ENCODE data around the gene NUF2.
"Not testable (repeated sequence)": the region's sequence is repeated elsewhere in the genome, so short reads cannot be mapped to it uniquely, and the experiment has no call there.

Gene NUF2

GRCh38 chr1:163308811-163309210 is 12.9 kb upstream of the NUF2 start:
- no peak for TF ChIP-seq CTCF (conservative IDR thresholded peaks at IDR 0.05)
- H3K27ac ChIP-seq, result no peak overlapping the region

- TF ChIP-seq CTCF (conservative IDR thresholded peaks at IDR 0.05), result peak; percentile 78
- H3K27ac ChIP-seq, result no peak overlapping the region
Observed at GRCh38 chr1:163315773-163316374, 5.9 kb upstream of the NUF2 start.

DNA sequence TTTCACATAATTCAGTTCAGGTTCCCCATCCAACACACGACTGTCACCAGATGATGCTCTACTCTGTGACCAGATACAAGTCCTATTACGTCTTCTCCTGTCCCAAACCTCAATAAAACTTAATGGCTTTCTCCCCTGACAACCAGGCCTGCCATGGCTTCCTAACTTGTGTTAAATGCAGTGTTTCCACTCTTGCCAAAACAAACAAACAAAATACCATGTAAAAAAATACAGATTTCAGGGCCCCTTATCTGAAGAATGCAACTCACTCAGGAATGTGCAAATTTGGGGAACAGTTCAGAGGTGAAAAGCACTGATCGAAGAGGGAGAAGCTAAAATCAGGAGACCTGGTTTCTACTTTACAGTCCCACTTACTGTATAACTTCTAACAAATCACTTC is 863 bp upstream of the NUF2 start:
- TF ChIP-seq CTCF (conservative IDR thresholded peaks at IDR 0.05), result no peak
- H3K27ac ChIP-seq, result peak overlapping the region; percentile 74

- not testable (repeated sequence) for H3K27ac ChIP-seq
Observed at GRCh38 chr1:163323339-163323738, 1.6 kb downstream of the NUF2 start.

GRCh38 chr1:163331116-163331515 is 9.4 kb downstream of the NUF2 start:
- no peak overlapping the region for H3K27ac ChIP-seq
- TF ChIP-seq CTCF (conservative IDR thresholded peaks at IDR 0.05), result no peak

DNA sequence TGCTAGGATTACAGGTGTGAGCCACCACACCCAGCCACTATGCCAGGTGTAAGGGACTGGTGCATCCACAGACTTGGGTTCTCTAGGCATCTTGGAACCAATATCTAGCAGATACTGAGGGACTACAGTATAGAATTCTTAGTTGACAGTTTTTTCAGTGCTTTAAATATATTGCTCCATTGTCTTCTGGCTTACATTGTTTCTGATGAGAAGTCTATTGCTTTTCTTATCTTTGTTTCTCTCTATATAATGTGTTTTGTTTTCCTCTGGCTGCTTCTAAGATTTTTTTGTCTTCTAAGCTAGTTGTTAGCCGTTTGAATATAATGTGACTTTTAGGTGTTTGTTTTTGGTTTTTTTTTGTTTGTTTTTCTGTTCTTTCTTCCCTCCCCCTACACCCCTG is 13.5 kb downstream of the NUF2 start:
- no peak for TF ChIP-seq CTCF (conservative IDR thresholded peaks at IDR 0.05)
- H3K27ac ChIP-seq, result no peak overlapping the region

DNA sequence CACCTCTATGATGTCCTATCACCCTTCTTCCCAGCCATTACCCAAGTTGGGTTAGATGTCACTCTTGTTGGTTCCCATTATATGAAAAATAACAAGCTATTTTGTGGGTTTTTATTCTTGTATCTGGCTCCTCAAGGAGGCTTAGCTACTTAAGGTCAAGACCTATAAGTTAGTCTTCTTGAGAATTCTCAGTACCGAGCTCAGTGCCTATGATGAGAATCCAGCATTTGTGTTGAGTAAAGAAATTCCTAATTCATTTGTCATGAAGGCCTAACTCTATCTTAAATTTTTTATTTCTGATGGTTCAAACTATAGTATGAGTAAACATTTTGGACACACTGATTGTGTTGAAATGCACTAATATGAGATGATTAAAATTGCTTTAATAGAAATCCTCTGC is 15.9 kb downstream of the NUF2 start:
- TF ChIP-seq CTCF (conservative IDR thresholded peaks at IDR 0.05), result no peak
- H3K27ac ChIP-seq, result no peak overlapping the region

DNA sequence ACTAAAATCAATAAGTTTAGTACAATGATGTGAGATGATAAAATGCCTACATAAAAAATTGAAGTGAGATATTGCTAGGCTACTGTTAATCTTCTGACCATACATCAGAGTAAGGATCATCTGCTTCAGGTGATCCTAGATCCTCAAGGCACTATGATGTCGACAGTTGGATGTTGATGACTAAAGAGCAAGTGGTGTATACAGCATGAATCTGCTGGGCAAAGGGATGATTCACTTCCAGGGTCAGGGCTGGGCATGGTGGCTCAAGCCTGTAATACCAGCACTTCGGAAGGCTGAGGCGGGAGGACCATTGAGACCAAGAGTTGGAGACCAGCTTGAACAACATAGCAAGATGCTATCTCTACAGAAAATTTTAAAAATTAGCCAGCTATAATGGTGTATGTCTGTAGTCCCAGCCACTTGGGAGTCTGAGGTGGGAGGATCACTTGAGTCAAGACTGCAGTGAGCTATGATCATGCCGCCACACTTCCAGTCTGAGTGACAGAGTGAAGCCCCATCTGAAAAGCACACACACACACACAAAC is 24.6 kb downstream of the NUF2 start:
- no peak overlapping the region for H3K27ac ChIP-seq
- no peak for TF ChIP-seq CTCF (conservative IDR thresholded peaks at IDR 0.05)

Data from VCaP (cell line).